ENCODE measurements around the gene NMNAT3. TPM values are rescaled to one million over a fixed set of nuclear protein-coding genes. Genes with fewer than 3 reads are reported as not detected.

NMNAT3 gene
- total RNA-seq, 4 donors from 2014 or later = 9.5 to 17.2 (median 12.8) TPM

- intact Hi-C loops (cut with DNase I; ENCODE audit: low total_unique reads) = no loop called here
- ATAC-seq = no peak
- no peaks in the 10 kb centered on the region for H3K27me3 ChIP-seq
Observed at GRCh38 chr3:139514741-139515140, 163.0 kb downstream of the NMNAT3 start.

More at GRCh38 chr3:139514741-139515140, 163.0 kb downstream of the NMNAT3 start:
- no peak for DNase-seq
- no peak overlapping the region for H3K27ac ChIP-seq
- no peaks in the 10 kb centered on the region for H3K36me3 ChIP-seq
- no peak overlapping the region for H3K4me3 ChIP-seq
- TF ChIP-seq POLR2A (IDR thresholded peaks at IDR 0.05) = no peak
- TF ChIP-seq CTCF (IDR thresholded peaks at IDR 0.05 in 4 of 5, conservative IDR thresholded peaks at IDR 0.05 in 1 of 5) = no peak
- no peaks in the 10 kb centered on the region for H3K9me3 ChIP-seq
- in situ Hi-C loops (cut with MboI; ENCODE audit: low sequenced_read_pairs in 4 of 4) = no loop called here
- H3K4me1 ChIP-seq = peaks cover 0 to 7% of the 10 kb centered on the region in 2 donors

Other genes starting within 250 kb of the NMNAT3 start
- gene RBP2, start 201.5 kb downstream of the NMNAT3 start, total RNA-seq = not detected
- 1 to 10 TPM in 3 of 4 donors, not detected in 1; 3.7 to 6.8 (median 3.9) TPM for gene RBP1, start 138.2 kb downstream of the NMNAT3 start, total RNA-seq